AG04449 (cell line): ENCODE results near the gene UCMA.

Experiments used
- CTCF ChIA-PET: fragments of 350-600 bp; formaldehyde crosslinking; extraction: SDS; loops from one replicate; lab custom pipeline; 2021; ENCODE audit warnings: antibody characterized with exemption; lab: Yijun Ruan, JAX
- POLR2A ChIA-PET: fragments of 400-600, 350-600 bp; formaldehyde crosslinking; extraction: SDS; loops from one replicate; lab custom pipeline; 2020; ENCODE audit warnings: antibody characterized with exemption, inconsistent platforms; lab: Yijun Ruan, JAX
- DNase-seq: peaks from one replicate; pipeline ENCODE4 v3.0.0-alpha.2; 2010; ENCODE audit warnings: low read depth, low spot score
- H3K4me3 ChIP-seq: 2 replicates; pipeline ENCODE4 v1.5.1; 2011; ENCODE audit warnings: low read depth, mild to moderate bottlenecking, control low read depth, low read length
- TF ChIP-seq, protein P1 (sequence below): IDR thresholded peaks from one replicate; pipeline ENCODE4 v1.5.1; 2011; ENCODE audit warnings: mild to moderate bottlenecking, moderate library complexity, low read length, control low read depth, inconsistent platforms; ENCODE audit not compliant: insufficient read depth; ENCODE audit errors: missing control alignments

UCMA gene

DNA sequence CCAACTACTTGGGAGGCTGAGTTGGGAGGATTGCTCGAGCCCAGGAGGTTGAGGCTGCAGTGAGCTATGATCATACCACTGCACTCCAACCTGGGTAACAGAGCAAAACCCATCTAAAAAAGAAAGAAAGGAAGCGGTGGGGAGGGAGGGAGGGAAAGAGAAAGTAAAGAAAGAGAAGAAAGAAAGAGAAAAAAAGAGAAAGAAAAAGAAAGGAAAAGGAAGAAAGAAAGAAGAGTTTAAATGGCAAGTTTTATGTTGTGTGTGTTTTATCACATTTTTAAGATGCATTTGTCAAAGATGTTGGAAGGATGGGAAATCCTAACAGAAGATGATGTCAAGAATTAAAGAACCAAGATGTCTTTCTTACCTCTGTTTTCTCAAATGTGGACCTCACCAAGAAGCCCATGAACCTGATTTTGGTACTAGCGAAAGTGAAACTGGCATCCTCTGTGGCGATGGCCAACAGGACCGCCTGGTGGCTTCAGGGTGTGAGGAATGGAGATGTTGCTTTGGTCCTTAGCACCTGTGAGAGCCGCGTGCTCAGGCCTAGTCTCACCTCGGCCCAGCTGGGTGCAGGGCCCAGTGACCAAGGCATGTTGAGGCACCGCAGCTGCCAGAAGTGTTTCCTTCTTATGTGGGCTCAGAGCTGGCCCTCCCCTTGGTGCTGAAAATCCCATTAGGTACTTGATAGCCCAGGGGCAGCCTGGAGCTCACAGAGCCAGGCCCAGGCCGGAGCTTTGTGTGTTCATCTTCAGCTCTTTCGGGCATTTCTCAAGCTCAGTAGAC, 9.8 kb downstream of the UCMA start:
- TF ChIP-seq, protein P1, sequence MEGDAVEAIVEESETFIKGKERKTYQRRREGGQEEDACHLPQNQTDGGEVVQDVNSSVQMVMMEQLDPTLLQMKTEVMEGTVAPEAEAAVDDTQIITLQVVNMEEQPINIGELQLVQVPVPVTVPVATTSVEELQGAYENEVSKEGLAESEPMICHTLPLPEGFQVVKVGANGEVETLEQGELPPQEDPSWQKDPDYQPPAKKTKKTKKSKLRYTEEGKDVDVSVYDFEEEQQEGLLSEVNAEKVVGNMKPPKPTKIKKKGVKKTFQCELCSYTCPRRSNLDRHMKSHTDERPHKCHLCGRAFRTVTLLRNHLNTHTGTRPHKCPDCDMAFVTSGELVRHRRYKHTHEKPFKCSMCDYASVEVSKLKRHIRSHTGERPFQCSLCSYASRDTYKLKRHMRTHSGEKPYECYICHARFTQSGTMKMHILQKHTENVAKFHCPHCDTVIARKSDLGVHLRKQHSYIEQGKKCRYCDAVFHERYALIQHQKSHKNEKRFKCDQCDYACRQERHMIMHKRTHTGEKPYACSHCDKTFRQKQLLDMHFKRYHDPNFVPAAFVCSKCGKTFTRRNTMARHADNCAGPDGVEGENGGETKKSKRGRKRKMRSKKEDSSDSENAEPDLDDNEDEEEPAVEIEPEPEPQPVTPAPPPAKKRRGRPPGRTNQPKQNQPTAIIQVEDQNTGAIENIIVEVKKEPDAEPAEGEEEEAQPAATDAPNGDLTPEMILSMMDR, result no peak
- H3K4me3 ChIP-seq, result no peak overlapping the region
- ChIA-PET POLR2A (no interaction called here), CTCF (interaction anchor here (1.4 kb wide), 1 partner anchor 18 kb away, joined by 4 read pairs; no protein-coding TSS in a partner anchor)
- DNase-seq, result no peak

GRCh38 chr10:13223241-13223640, 10.9 kb downstream of the UCMA start:
- no peak for DNase-seq
- TF ChIP-seq, protein P1, result no peak
- ChIA-PET CTCF (no interaction called here), POLR2A (no interaction called here)
- H3K4me3 ChIP-seq, result no peak overlapping the region

- POLR2A ChIA-PET, result no interaction called here
- CTCF ChIA-PET, result no interaction called here
- TF ChIP-seq, protein P1, result no peak
- H3K4me3 ChIP-seq, result no peak overlapping the region
- no peak for DNase-seq
Observed at GRCh38 chr10:13222566-13222965, 11.6 kb downstream of the UCMA start.

- DNase-seq, result no peak
- POLR2A ChIA-PET, result no interaction called here
- no peak overlapping the region for H3K4me3 ChIP-seq
- CTCF ChIA-PET, result no interaction called here
- TF ChIP-seq, protein P1, result no peak
Observed at GRCh38 chr10:13222151-13222550, 12.0 kb downstream of the UCMA start.

- TF ChIP-seq, protein P1, result no peak
- no peak for DNase-seq
- no peak overlapping the region for H3K4me3 ChIP-seq
- ChIA-PET POLR2A (no interaction called here), CTCF (no interaction called here)
Observed at GRCh38 chr10:13221572-13221971, 12.6 kb downstream of the UCMA start.
